GM12878 (cell line): ENCODE results near the gene CD58. TPM values are rescaled to one million over a fixed set of nuclear protein-coding genes. Genes with fewer than 3 reads are reported as not detected.

Experiments used
- ATF2 ChIP-seq: IDR thresholded peaks from 2 replicates; pipeline ENCODE4 v1.6.1; 2012; ENCODE audit warnings: low read length, inconsistent platforms
- BACH1 ChIP-seq: fragments of 450-650 bp; IDR thresholded peaks from 2 replicates; pipeline ENCODE4 v1.6.1; 2017; ENCODE audit warnings: mild to moderate bottlenecking, borderline replicate concordance
- BCL11A ChIP-seq: IDR thresholded peaks from 2 replicates; pipeline ENCODE4 v1.6.1; 2011; ENCODE audit warnings: low read depth, low read length
- BCLAF1 ChIP-seq: fragments of 450-650 bp; IDR thresholded peaks from 2 replicates; pipeline ENCODE4 v1.6.1; 2017; ENCODE audit warnings: antibody characterized with exemption, mild to moderate bottlenecking, moderate library complexity
- E2F8 ChIP-seq: fragments of 450-650 bp; IDR thresholded peaks from 2 replicates; pipeline ENCODE4 v1.6.1; 2018; ENCODE audit warnings: mild to moderate bottlenecking, low read depth, moderate library complexity; ENCODE audit not compliant: partially characterized antibody
- FOXM1 ChIP-seq: IDR thresholded peaks from 2 replicates; pipeline ENCODE4 v1.6.1; 2012; ENCODE audit warnings: low read depth, mild to moderate bottlenecking, inconsistent platforms, low read length, moderate library complexity
- HSF1 ChIP-seq: fragments of 150-350 bp; IDR thresholded peaks from 2 replicates; pipeline ENCODE4 v1.6.1; 2014; ENCODE audit warnings: mild to moderate bottlenecking, low read depth, low read length
- IKZF1 ChIP-seq: fragments of 450-650 bp; conservative IDR thresholded peaks from 2 replicates; pipeline ENCODE4 v1.6.1; 2017; ENCODE audit warnings: antibody characterized with exemption, mild to moderate bottlenecking
- IKZF2 ChIP-seq, 2 experiments: fragments of 450-650 bp; IDR thresholded peaks; 2 replicates each; pipeline ENCODE4 v1.6.1; 2017; ENCODE audit warnings: mild to moderate bottlenecking in 2 of 2, moderate library complexity in 2 of 2
- IRF4 ChIP-seq: IDR thresholded peaks from 2 replicates; pipeline ENCODE4 v1.6.1; 2011; ENCODE audit warnings: low read depth, low read length
- JUNB ChIP-seq: IDR thresholded peaks from 2 replicates; pipeline ENCODE4 v1.6.1; 2016; ENCODE audit warnings: antibody characterized with exemption, mild to moderate bottlenecking
- MEF2A ChIP-seq: IDR thresholded peaks from 2 replicates; pipeline ENCODE4 v1.6.1; 2011; ENCODE audit warnings: low read depth, mild to moderate bottlenecking, low read length, moderate library complexity; ENCODE audit not compliant: insufficient read depth
- NFYB ChIP-seq: IDR thresholded peaks from 2 replicates; pipeline ENCODE4 v1.6.1; 2011; ENCODE audit warnings: low read depth, mild to moderate bottlenecking, low read length, improper control_type of control experiment, moderate library complexity; ENCODE audit not compliant: insufficient read depth
- NRF1 ChIP-seq: conservative IDR thresholded peaks from 2 replicates; pipeline ENCODE4 v1.6.1; 2011; ENCODE audit warnings: mild to moderate bottlenecking, low read depth, low read length, improper control_type of control experiment
- SP1 ChIP-seq: IDR thresholded peaks from one replicate; pipeline ENCODE4 v1.6.1; 2011; ENCODE audit warnings: low read depth, low read length
- SRF ChIP-seq, 2 experiments: IDR thresholded peaks; 2 replicates each; pipeline ENCODE4 v1.6.1; 2011; ENCODE audit warnings: low read depth in 2 of 2, low read length in 2 of 2, mild to moderate bottlenecking in 1 of 2, moderate library complexity in 1 of 2
- STAT3 ChIP-seq: IDR thresholded peaks from 2 replicates; pipeline ENCODE4 v1.6.1; 2011; ENCODE audit warnings: low read depth, low read length, improper control_type of control experiment
- SUPT20H ChIP-seq: IDR thresholded peaks from 2 replicates; pipeline ENCODE4 v1.6.1; 2011; ENCODE audit warnings: low read depth, mild to moderate bottlenecking, low read length, moderate library complexity, borderline replicate concordance; ENCODE audit not compliant: control insufficient read depth
- SUZ12 ChIP-seq: fragments of 200-600 bp; sonication (generic); IDR thresholded peaks from one replicate; pipeline ENCODE4 v1.6.1; 2018; ENCODE audit warnings: antibody characterized with exemption, mild to moderate bottlenecking; ENCODE audit not compliant: unreplicated experiment
- TAF1 ChIP-seq: IDR thresholded peaks from 2 replicates; pipeline ENCODE4 v1.6.1; 2011; ENCODE audit warnings: mild to moderate bottlenecking, low read depth, low read length, borderline replicate concordance
- ZNF24 ChIP-seq: fragments of 450-650 bp; IDR thresholded peaks from 2 replicates; pipeline ENCODE4 v1.6.1; 2017; ENCODE audit warnings: antibody characterized with exemption, mild to moderate bottlenecking
- polyA plus RNA-seq, 11 experiments: library from polyadenylated mRNA; depleted of rRNA in 4 of 11; unstranded in 6 of 11; stranded (reverse) in 5 of 11; fragments of >200 nt; fragmentation: Nextera tagmentation in 4 of 11; fragmentation: Illumina TruSeq in 1 of 11; extraction: Ambion mirVana in 4 of 11; extraction: Trizol in 1 of 11; gene quantifications; 1 replicate in 1 of 11; 2 replicates in 10 of 11; pipeline versions ENCODE4 v1.2.1 to v1.2.3, GENCODE V29; 2011 to 2016; ENCODE audit warnings: inconsistent platforms in 2 of 11, missing spikeins in 2 of 11, low read depth in 1 of 11
- total RNA-seq, 4 experiments: library from RNA; depleted of rRNA in 3 of 4; stranded (reverse); fragments of >200 nt in 3 of 4; fragmentation: Illumina TruSeq in 1 of 4; extraction: Trizol in 1 of 4; gene quantifications; 2 replicates each; pipeline versions ENCODE4 v1.2.1 to v1.2.3, GENCODE V29; 2013 to 2021

Gene CD58
- total and polyA plus RNA-seq, 10 of the 15 experiments (the other 5 are each of a cell fraction or from before 2014, with no cell fraction given), result 70.4 to 252 (median 129) TPM

GRCh38 chr1:116504308-116505156 lies 66.3 kb downstream of the CD58 start (continued):
- no peak for TF ChIP-seq STAT3
- no peak for TF ChIP-seq NFYB
- no peak for TF ChIP-seq HSF1
- TF ChIP-seq JUNB, result peak; percentile 76
- TF ChIP-seq SUPT20H, result no peak
- TF ChIP-seq FOXM1, result peak; percentile 26; the same call in 1 of the 2 replicates
- TF ChIP-seq BCLAF1, result no peak
- peak; percentile 52; the same call in 1 of the 2 replicates for TF ChIP-seq BACH1
- TF ChIP-seq BCL11A, result peak; percentile 29; the same call in 1 of the 2 replicates
- TF ChIP-seq SUZ12, result no peak
- TF ChIP-seq MEF2A, result peak; percentile 70; the same call in 1 of the 2 replicates
- TF ChIP-seq SRF (IDR thresholded peaks at IDR 0.05; ENCODE audit: low read depth in 2 of 2, low read length in 2 of 2), result 0 out of 4 replicates have a peak, but pooled peaks of 1 of the 2 experiments have one; percentile 20
- TF ChIP-seq ATF2, result peak; percentile 93
- TF ChIP-seq IRF4, result peak; percentile 50; the same call in 1 of the 2 replicates
- no peak for TF ChIP-seq TAF1
- TF ChIP-seq E2F8, result no peak
- no peak for TF ChIP-seq NRF1
- peak; percentile 48 for TF ChIP-seq SP1
- peak; percentile 83 to 86 for TF ChIP-seq IKZF2 (IDR thresholded peaks at IDR 0.05)
- TF ChIP-seq IKZF1, result peak; percentile 82
- no peak for TF ChIP-seq ZNF24
